ENCODE measurements around the gene CLCN7.
A peak's percentile ranks its signal among the peaks of the same experiment; 100 is the strongest.

CLCN7 gene

GRCh38 chr16:1502092-1503004 is 27.5 kb upstream of the CLCN7 start:
- DNase-seq: no peak

GRCh38 chr16:1501630-1502029 is 26.8 kb upstream of the CLCN7 start:
- no peak for DNase-seq

- no peak for DNase-seq
These were observed 25.8 kb upstream of the CLCN7 start for GRCh38 chr16:1500465-1501150.

- no peak for DNase-seq
These were observed 25.1 kb upstream of the CLCN7 start for GRCh38 chr16:1499756-1500464.

- DNase-seq: no peak
These were observed 24.3 kb upstream of the CLCN7 start for GRCh38 chr16:1498899-1499676.

- DNase-seq: no peak
These were observed 22.3 kb upstream of the CLCN7 start for GRCh38 chr16:1497014-1497598.

GRCh38 chr16:1496464-1496863 is 21.6 kb upstream of the CLCN7 start:
- DNase-seq: no peak

- DNase-seq: no peak
These were observed 21.0 kb upstream of the CLCN7 start for GRCh38 chr16:1495889-1496262.

GRCh38 chr16:1495211-1495888 is 20.5 kb upstream of the CLCN7 start:
- DNase-seq: no peak

GRCh38 chr16:1494711-1495110 is 19.9 kb upstream of the CLCN7 start:
- no peak for DNase-seq

- DNase-seq: no peak
These were observed 19.4 kb upstream of the CLCN7 start for GRCh38 chr16:1494129-1494640.

- DNase-seq: no peak
These were observed 18.9 kb upstream of the CLCN7 start for GRCh38 chr16:1493746-1494094.

- DNase-seq: peak; percentile 94
These were observed 18.3 kb upstream of the CLCN7 start, which contains the start of gene TELO2 for GRCh38 chr16:1492923-1493745. Gene TELO2, plus strand, starts transcription at chr16:1493360. Its CDS starts 922 bp downstream, at chr16:1494282.

GRCh38 chr16:1492082-1492922 is 17.5 kb upstream of the CLCN7 start:
- DNase-seq: no peak

GRCh38 chr16:1491327-1491726 is 16.5 kb upstream of the CLCN7 start:
- no peak for DNase-seq

- DNase-seq: no peak
These were observed 14.2 kb upstream of the CLCN7 start for GRCh38 chr16:1489077-1489476.

GRCh38 chr16:1488619-1489018 is 13.8 kb upstream of the CLCN7 start, which contains the start of gene PTX4:
Gene PTX4, minus strand, starts transcription at chr16:1488944. Its CDS starts 35 bp downstream, at chr16:1488909.
- no peak for DNase-seq

GRCh38 chr16:1488054-1488601 is 13.3 kb upstream of the CLCN7 start:
- no peak for DNase-seq

GRCh38 chr16:1487395-1488053 is 12.7 kb upstream of the CLCN7 start:
- no peak for DNase-seq
